ENCODE data around the gene DOK3. TPM values are rescaled to one million over a fixed set of nuclear protein-coding genes. Genes with fewer than 3 reads are reported as not detected.

The DOK3 gene
- total RNA-seq, 1 donor from 2014 or later: 16.3 TPM

GRCh38 chr5:177472460-177473442 lies 36.9 kb downstream of the DOK3 start:
- Histone ChIP-seq H3K79me2 (ENCODE audit: insufficient read depth, low read length) (peaks cover 51% of the 10 kb centered on the region), H3K4me3 (ENCODE audit: insufficient read depth, low read depth, low read length) (peak overlapping the region; percentile 75), H2AFZ (ENCODE audit: low read depth, low read length) (no peak overlapping the region), H3K27me3 (ENCODE audit: insufficient read depth, low read length) (no peaks in the 10 kb centered on the region), H3K9ac (ENCODE audit: low read length) (peak overlapping the region; percentile 94), H3K27ac (ENCODE audit: low read depth, low read length) (peak overlapping the region; percentile 81), H4K20me1 (ENCODE audit: insufficient read depth, low read length) (peaks cover 58% of the 10 kb centered on the region), H3K4me1 (ENCODE audit: insufficient read depth, low read length) (peaks cover 62% of the 10 kb centered on the region), H3K36me3 (ENCODE audit: insufficient read depth, low read length) (peaks cover 11% of the 10 kb centered on the region), H3K4me2 (ENCODE audit: low read length) (peak overlapping the region; percentile 99), H3K9me3 (ENCODE audit: insufficient read depth, low read depth, low read length) (no peaks in the 10 kb centered on the region)
- no peak for TF ChIP-seq EZH2 (IDR thresholded peaks at IDR 0.05; ENCODE audit: insufficient read depth, low read length)
- TF ChIP-seq, protein P1, sequence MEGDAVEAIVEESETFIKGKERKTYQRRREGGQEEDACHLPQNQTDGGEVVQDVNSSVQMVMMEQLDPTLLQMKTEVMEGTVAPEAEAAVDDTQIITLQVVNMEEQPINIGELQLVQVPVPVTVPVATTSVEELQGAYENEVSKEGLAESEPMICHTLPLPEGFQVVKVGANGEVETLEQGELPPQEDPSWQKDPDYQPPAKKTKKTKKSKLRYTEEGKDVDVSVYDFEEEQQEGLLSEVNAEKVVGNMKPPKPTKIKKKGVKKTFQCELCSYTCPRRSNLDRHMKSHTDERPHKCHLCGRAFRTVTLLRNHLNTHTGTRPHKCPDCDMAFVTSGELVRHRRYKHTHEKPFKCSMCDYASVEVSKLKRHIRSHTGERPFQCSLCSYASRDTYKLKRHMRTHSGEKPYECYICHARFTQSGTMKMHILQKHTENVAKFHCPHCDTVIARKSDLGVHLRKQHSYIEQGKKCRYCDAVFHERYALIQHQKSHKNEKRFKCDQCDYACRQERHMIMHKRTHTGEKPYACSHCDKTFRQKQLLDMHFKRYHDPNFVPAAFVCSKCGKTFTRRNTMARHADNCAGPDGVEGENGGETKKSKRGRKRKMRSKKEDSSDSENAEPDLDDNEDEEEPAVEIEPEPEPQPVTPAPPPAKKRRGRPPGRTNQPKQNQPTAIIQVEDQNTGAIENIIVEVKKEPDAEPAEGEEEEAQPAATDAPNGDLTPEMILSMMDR (IDR thresholded peaks at IDR 0.05; ENCODE audit: insufficient read depth, low read depth, low read length): no peak
- Mint-ChIP-seq H3K4me1 (ENCODE audit: low read depth, unreplicated experiment) (peaks cover 55% of the 10 kb centered on the region), H3K4me3 (ENCODE audit: unreplicated experiment) (peak overlapping the region; percentile 88), H3K27ac (ENCODE audit: unreplicated experiment) (peak overlapping the region; percentile 87), H3K9me3 (ENCODE audit: unreplicated experiment) (no peaks in the 10 kb centered on the region), H3K36me3 (ENCODE audit: low read depth, unreplicated experiment) (peaks cover 16% of the 10 kb centered on the region), H3K27me3 (ENCODE audit: low read depth, unreplicated experiment) (no peaks in the 10 kb centered on the region)
- DNase-seq (ENCODE audit: low read depth) (no peak), FAIRE-seq (no peak)

- no peaks in the 10 kb centered on the region for H3K27me3 Mint-ChIP-seq (ENCODE audit: low read depth, unreplicated experiment)
- Histone ChIP-seq H3K27me3 (ENCODE audit: insufficient read depth, low read length) (no peaks in the 10 kb centered on the region), H4K20me1 (ENCODE audit: insufficient read depth, low read length) (peaks cover 68% of the 10 kb centered on the region), H3K9me3 (ENCODE audit: insufficient read depth, low read depth, low read length) (no peaks in the 10 kb centered on the region), H3K4me2 (ENCODE audit: low read length) (peak overlapping the region; percentile 99), H2AFZ (ENCODE audit: low read depth, low read length) (no peak overlapping the region), H3K4me1 (ENCODE audit: insufficient read depth, low read length) (peaks cover 60% of the 10 kb centered on the region), H3K9ac (ENCODE audit: low read length) (peak overlapping the region; percentile 94), H3K36me3 (ENCODE audit: insufficient read depth, low read length) (peaks cover 19% of the 10 kb centered on the region), H3K27ac (ENCODE audit: low read depth, low read length) (peak overlapping the region; percentile 81), H3K4me3 (ENCODE audit: insufficient read depth, low read depth, low read length) (peak overlapping the region; percentile 75), H3K79me2 (ENCODE audit: insufficient read depth, low read length) (peaks cover 61% of the 10 kb centered on the region)
- DNase-seq (ENCODE audit: low read depth) (peak; percentile 65), FAIRE-seq (no peak)
- TF ChIP-seq EZH2 (IDR thresholded peaks at IDR 0.05; ENCODE audit: insufficient read depth, low read length): no peak
- TF ChIP-seq, protein P1 (IDR thresholded peaks at IDR 0.05; ENCODE audit: insufficient read depth, low read depth, low read length): no peak
- H3K4me3 Mint-ChIP-seq (ENCODE audit: unreplicated experiment): peak overlapping the region; percentile 88
- H3K9me3 Mint-ChIP-seq (ENCODE audit: unreplicated experiment): no peaks in the 10 kb centered on the region
- H3K36me3 Mint-ChIP-seq (ENCODE audit: low read depth, unreplicated experiment): peaks cover 18% of the 10 kb centered on the region
- peaks cover 53% of the 10 kb centered on the region for H3K4me1 Mint-ChIP-seq (ENCODE audit: low read depth, unreplicated experiment)
- H3K27ac Mint-ChIP-seq (ENCODE audit: unreplicated experiment): peak overlapping the region; percentile 87
These were observed 37.8 kb downstream of the DOK3 start for GRCh38 chr5:177471610-177472356.
